HepG2 (cell line): ENCODE measurements around the gene CA9. TPM values are rescaled to one million over a fixed set of nuclear protein-coding genes. Genes with fewer than 3 reads are reported as not detected.

Experiments
- ATAC-seq: fragments of 200-7000 bp; cut with Tn5 transposase; 3 replicates; pipeline ENCODE4 v1.9.1; 2020; ENCODE audit warnings: mild to moderate bottlenecking, moderate library complexity
- BruUV-seq: library from RNA; stranded (reverse); fragments of 400-500 nt; replicated peaks from 2 replicates; lab custom pipeline; 2021; lab: Mats Ljungman, UMichigan
- CTCF ChIA-PET: fragments of 300-600 bp; formaldehyde crosslinking; extraction: SDS; loops from one replicate; lab custom pipeline; 2021; ENCODE audit warnings: low total read pairs, inconsistent platforms, low intra/inter-chr PET ratio; lab: Yijun Ruan, JAX
- POLR2A ChIA-PET: fragments of 350-600 bp; sonication (Branson Sonifier 250); formaldehyde crosslinking; loops from one replicate; lab custom pipeline; 2020; ENCODE audit warnings: antibody characterized with exemption, inconsistent platforms; lab: Yijun Ruan, JAX
- DNase-seq: peaks from one replicate; pipeline ENCODE4 v3.0.0-alpha.2; 2015; ENCODE audit warnings: low spot score
- FAIRE-seq: peaks from 3 replicates; lab custom pipeline; 2011; peaks lifted over from hg19 to GRCh38; lab: Jason Lieb, UNC
- H2AFZ ChIP-seq: one replicate; pipeline ENCODE4 v1.6.1; 2011; ENCODE audit warnings: low read length, inconsistent platforms
- H3K27ac ChIP-seq: fragments of 300-600 bp; 3 replicates; pipeline ENCODE4 v1.8.0; 2011; ENCODE audit warnings: mixed run types, mild to moderate bottlenecking, mixed read lengths, low read length, inconsistent platforms; ENCODE audit not compliant: insufficient read depth; ENCODE audit errors: extremely low read length
- H3K27me3 ChIP-seq, 2 experiments: fragments of 200-600 bp in 1 of 2; 2 replicates in 1 of 2; 3 replicates in 1 of 2; pipeline versions ENCODE4 v1.6.0 to v1.8.0; 2011; ENCODE audit warnings: low read length in 2 of 2, mild to moderate bottlenecking in 2 of 2, moderate library complexity in 2 of 2, inconsistent platforms in 1 of 2; ENCODE audit not compliant: insufficient read depth in 2 of 2, control insufficient read depth in 1 of 2
- H3K36me3 ChIP-seq, 2 experiments: fragments of 200-600 bp in 1 of 2; replicated peaks in 1 of 2; 2 replicates in 1 of 2; 3 replicates in 1 of 2; pipeline versions ENCODE4 v1.5.1 to v1.8.0; 2011; ENCODE audit warnings: low read length in 2 of 2, inconsistent platforms in 1 of 2; ENCODE audit not compliant: insufficient read depth in 2 of 2, control insufficient read depth in 1 of 2
- H3K4me1 ChIP-seq: 2 replicates; pipeline ENCODE4 v1.5.1; 2012; ENCODE audit warnings: low read length, inconsistent platforms; ENCODE audit not compliant: insufficient read depth
- H3K4me2 ChIP-seq: 2 replicates; pipeline ENCODE4 v1.6.0; 2011; ENCODE audit warnings: low read depth, low read length, inconsistent platforms
- H3K4me3 ChIP-seq, 3 experiments: fragments of 200-600 bp in 1 of 3; sonication (generic), shearing (Covaris generic) in 1 of 3; replicated peaks in 1 of 3; 2 replicates each; pipeline ENCODE4 v1.5.1; 2011 to 2016; ENCODE audit warnings: low read length in 3 of 3, inconsistent platforms in 2 of 3, low read depth in 2 of 3, mild to moderate bottlenecking in 2 of 3, control low read depth in 1 of 3, mixed read lengths in 1 of 3; ENCODE audit not compliant: insufficient read depth in 1 of 3
- H3K79me2 ChIP-seq: one replicate; pipeline ENCODE4 v1.6.1; 2011; ENCODE audit warnings: low read length, inconsistent platforms; ENCODE audit not compliant: insufficient read depth
- H3K9ac ChIP-seq: 2 replicates; pipeline ENCODE4 v1.6.0; 2011; ENCODE audit warnings: mild to moderate bottlenecking, low read depth, low read length, inconsistent platforms; ENCODE audit not compliant: insufficient read depth
- H3K9me3 ChIP-seq: 2 replicates; pipeline ENCODE4 v1.5.1; 2012; ENCODE audit warnings: mild to moderate bottlenecking, low read length
- H4K20me1 ChIP-seq: 2 replicates; pipeline ENCODE4 v1.6.0; 2011; ENCODE audit warnings: inconsistent platforms, mild to moderate bottlenecking, low read length, moderate library complexity; ENCODE audit not compliant: insufficient read depth
- RARG ChIP-seq: sonication (generic); formaldehyde crosslinking; IDR thresholded peaks from 2 replicates; pipeline ENCODE4 v1.4.0; 2020; ENCODE audit warnings: low read depth, mild to moderate bottlenecking, missing genetic modification reagents
- REST ChIP-seq, 2 experiments: IDR thresholded peaks; 2 replicates each; pipeline ENCODE4 v1.6.1; 2011 to 2012; ENCODE audit warnings: low read length in 2 of 2, borderline replicate concordance in 1 of 2, low read depth in 1 of 2, mild to moderate bottlenecking in 1 of 2, moderate library complexity in 1 of 2
- WGBS: methylation state at CpG from one replicate; pipeline ENCODE4 v1.1.6; 2017; ENCODE audit warnings: low lambda C conversion rate; 5-methylcytosine and 5-hydroxymethylcytosine counted together
- in situ Hi-C: cut with HindIII; loops from 2 replicates; pipeline ENCODE4 v1.10.0; 2017; ENCODE audit warnings: low pct_unique_long_range_greater_than_20kb; ENCODE audit not compliant: extremely low pct_ligation_motif_present
- intact Hi-C: fragments of 100-400 bp; cut with micrococcal nuclease; formaldehyde crosslinking; loops from one replicate; pipeline ENCODE4 v1.10.0; 2022; ENCODE audit not compliant: unreplicated experiment
- polyA plus RNA-seq, 8 experiments: library from polyadenylated mRNA; depleted of rRNA in 3 of 8; stranded (reverse) in 7 of 8; unstranded in 1 of 8; fragments of >200 nt; fragmentation: Illumina TruSeq in 4 of 8; extraction: Trizol in 4 of 8; gene quantifications; 2 replicates each; pipeline versions ENCODE4 v1.2.1 to v1.2.3, GENCODE V29; 2011 to 2016; ENCODE audit warnings: low read depth in 4 of 8, missing spikeins in 1 of 8, mixed read lengths in 1 of 8; ENCODE audit not compliant: insufficient read depth in 1 of 8
- total RNA-seq, 5 experiments: library from RNA; depleted of rRNA; stranded (reverse); fragments of >200 nt; fragmentation: Illumina TruSeq; extraction: Trizol; gene quantifications; 2 replicates each; pipeline ENCODE4 v1.2.3, GENCODE V29; 2016; ENCODE audit warnings: low read depth in 1 of 5

Gene CA9
- total and polyA plus RNA-seq, 2 of the 13 experiments (the other 11 are each of a cell fraction or from before 2014, with no cell fraction given): 0.13 to 152 TPM

GRCh38 chr9:35717132-35717870, 43.6 kb downstream of the CA9 start:
- CTCF ChIA-PET: no interaction called here
- no peak for FAIRE-seq
- peaks cover 62 to 96% of the 10 kb centered on the region in 2 experiments for H3K36me3 ChIP-seq

More at GRCh38 chr9:35717132-35717870, 43.6 kb downstream of the CA9 start:
- H3K79me2 ChIP-seq: no peaks in the 10 kb centered on the region
- H3K27ac ChIP-seq: no peak overlapping the region
- TF ChIP-seq REST (IDR thresholded peaks at IDR 0.05; ENCODE audit: borderline replicate concordance in 1 of 2, low read depth in 1 of 2, low read length in 2 of 2) (no peak), RARG (CRISPR knock-in tag) (no peak)
- no peaks in the 10 kb centered on the region for H3K4me1 ChIP-seq
- POLR2A ChIA-PET: interaction anchor here (1.2 kb wide), 1 partner anchor 10 kb away, joined by 4 read pairs; no protein-coding TSS in a partner anchor
- in situ Hi-C loops (no loop called here), intact Hi-C loops (no loop called here)
- ATAC-seq: no peak
- no peaks in the 10 kb centered on the region for H3K27me3 ChIP-seq
- no peak overlapping the region for H3K9ac ChIP-seq
- H3K4me3 ChIP-seq: no peak overlapping the region
- H3K4me2 ChIP-seq: no peak overlapping the region
- no peak overlapping the region for H2AFZ ChIP-seq
- no peak for DNase-seq
- H4K20me1 ChIP-seq: no peaks in the 10 kb centered on the region
- BruUV-seq: no TSS peak
- H3K9me3 ChIP-seq: no peaks in the 10 kb centered on the region
- WGBS: 98% methylated on average over 9 of the region's 14 CpGs
